Adipocyte (in vitro differentiated cells): ENCODE measurements around the gene FAM184B.

Source experiments
- DNase-seq: peaks from one replicate; pipeline ENCODE4 v3.0.0-alpha.2; 2015; ENCODE audit warnings: low read depth
- H3K27me3 ChIP-seq: replicated peaks from 2 replicates; pipeline ENCODE4 v1.7.0; 2013; ENCODE audit warnings: mild to moderate bottlenecking, low read length, moderate library complexity; ENCODE audit not compliant: control insufficient read depth, insufficient read depth
- H3K36me3 ChIP-seq: 2 replicates; pipeline ENCODE4 v1.7.0; 2013; ENCODE audit warnings: low read length, mild to moderate bottlenecking, moderate library complexity; ENCODE audit not compliant: control insufficient read depth, insufficient read depth, severe bottlenecking
- H3K4me1 ChIP-seq: 2 replicates; pipeline ENCODE4 v1.7.0; 2013; ENCODE audit warnings: mild to moderate bottlenecking, low read length, moderate library complexity; ENCODE audit not compliant: control insufficient read depth, insufficient read depth
- H3K4me3 ChIP-seq: 2 replicates; pipeline ENCODE4 v1.7.0; 2013; ENCODE audit warnings: mild to moderate bottlenecking, low read length, moderate library complexity
- H3K9ac ChIP-seq: 2 replicates; pipeline ENCODE4 v1.7.0; 2013; ENCODE audit warnings: mild to moderate bottlenecking, low read length, moderate library complexity
- H3K9me3 ChIP-seq: 2 replicates; pipeline ENCODE4 v1.7.0; 2013; ENCODE audit warnings: mild to moderate bottlenecking, low read length, moderate library complexity; ENCODE audit not compliant: control insufficient read depth

FAM184B gene

DNA sequence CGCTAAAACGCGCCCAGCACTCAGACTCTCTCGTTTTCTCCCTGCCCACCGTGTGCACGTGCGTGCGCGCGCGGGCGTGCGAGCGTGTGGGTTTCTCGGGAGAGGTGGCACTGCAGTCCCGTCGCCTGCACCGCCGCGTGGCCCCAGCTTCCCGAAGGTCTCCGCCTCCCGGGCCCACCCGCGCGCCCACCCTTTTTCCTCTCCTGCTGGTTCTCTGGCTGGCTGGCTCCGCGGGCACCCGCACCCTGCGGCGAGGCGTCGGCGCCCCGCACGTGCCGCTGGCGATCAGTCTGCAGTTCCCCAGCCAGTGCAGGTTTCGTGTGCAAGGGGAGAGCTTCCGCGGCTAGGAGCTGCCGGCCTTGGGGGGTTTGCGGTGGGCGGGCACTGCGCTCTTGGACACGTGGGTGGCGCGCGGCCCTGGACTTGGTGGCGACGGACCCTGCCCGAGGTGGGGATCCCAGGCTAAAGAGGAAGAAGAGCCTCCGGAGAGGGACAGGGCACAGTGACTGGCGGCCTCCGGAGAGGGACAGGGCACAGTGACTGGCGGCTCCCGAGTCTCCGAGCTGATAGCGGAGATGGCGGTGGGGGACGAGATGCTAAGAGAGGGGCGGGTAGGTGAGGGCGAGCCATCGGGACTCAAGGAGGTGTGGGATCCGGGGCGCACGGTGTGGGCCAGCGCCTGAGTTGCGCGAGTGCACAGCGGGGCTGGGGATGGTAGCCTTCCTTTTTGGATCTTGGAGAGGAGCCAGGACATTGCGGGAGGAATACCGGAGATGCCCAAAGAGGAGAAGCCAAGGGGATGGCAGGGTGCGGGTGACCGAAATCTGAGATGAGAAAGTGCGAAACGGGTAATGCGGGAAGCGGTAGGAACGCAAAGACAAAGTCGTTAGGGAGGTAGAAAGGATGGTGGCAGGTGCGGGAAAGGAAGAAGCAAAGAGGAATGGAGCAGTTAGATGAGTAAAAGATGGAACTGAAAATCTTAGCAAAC is at the start of gene FAM184B:
Gene FAM184B, minus strand, starts transcription at position 322 of the 988 bp plus-strand sequence. CDS start 322 bp downstream, outside the sequence.
- Histone ChIP-seq H3K36me3 (no peaks in the 10 kb centered on the region), H3K4me3 (peak within 1 kb of the TSS; percentile 80), H3K4me1 (peaks cover 8% of the 10 kb centered on the region), H3K9ac (no peak within 1 kb of the TSS), H3K27me3 (peaks cover 20% of the 10 kb centered on the region), H3K9me3 (no peaks in the 10 kb centered on the region)
- peak; percentile 28 for DNase-seq

DNA sequence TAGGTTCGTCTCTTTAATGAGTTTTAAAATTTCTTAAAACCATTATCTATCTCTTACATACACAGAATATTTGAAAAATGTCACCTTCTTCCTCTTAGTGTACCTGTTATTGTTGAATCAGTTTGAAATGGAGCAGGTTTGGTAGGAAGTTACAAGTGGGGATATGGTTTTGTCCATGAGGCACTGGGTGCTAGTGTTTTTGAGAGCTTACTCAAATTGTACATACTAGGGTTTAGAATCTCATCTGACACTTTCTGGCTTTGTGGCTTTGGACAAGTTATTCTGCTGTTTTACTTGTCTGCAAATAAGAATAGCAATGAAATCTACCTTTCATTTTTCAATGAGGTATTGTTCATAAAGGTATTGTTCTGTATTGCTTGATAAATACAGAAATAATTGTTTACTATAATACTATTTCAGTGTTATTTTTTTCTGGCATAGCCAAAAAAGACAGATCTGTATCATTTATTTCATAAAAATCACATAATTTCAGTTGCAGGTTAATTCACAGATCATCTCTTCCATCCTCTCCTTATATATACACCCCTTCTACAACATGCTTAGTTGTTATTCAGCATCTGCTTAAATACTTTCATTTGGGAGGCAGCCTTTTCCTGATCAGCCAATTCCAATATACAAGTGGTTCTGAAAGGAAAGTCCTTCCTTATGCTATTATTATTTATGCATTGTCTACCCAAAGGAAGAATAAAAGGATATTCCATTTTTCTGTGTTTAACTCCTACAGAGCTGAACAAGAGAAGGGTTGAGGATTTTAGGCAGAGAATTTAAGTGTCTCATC is 42.6 kb upstream of the FAM184B start:
- Histone ChIP-seq H3K4me1 (no peaks in the 10 kb centered on the region), H3K9ac (no peak overlapping the region), H3K36me3 (no peaks in the 10 kb centered on the region), H3K4me3 (no peak overlapping the region), H3K9me3 (no peaks in the 10 kb centered on the region), H3K27me3 (no peaks in the 10 kb centered on the region)
- no peak for DNase-seq

DNA sequence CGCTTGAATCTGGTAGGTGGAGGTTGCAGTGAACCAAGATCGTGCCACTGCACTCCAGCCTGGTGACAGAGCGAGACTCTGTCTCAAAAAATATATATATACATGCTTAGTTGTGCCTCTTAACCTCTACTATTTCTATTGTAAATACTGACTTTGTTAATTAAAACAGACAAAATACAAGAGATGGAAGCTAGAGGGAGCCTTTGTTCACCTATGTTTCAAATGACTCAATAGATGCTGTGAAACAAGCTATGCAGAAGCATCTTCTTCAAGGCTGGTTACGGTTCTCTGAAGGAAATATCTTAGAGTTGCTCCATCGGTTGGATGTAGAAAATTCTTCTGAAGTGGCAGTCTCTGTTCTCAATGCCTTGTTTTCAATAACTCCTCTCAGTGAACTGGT is 35.6 kb upstream of the FAM184B start:
- peak; percentile 88 for DNase-seq
- no peaks in the 10 kb centered on the region for H3K9me3 ChIP-seq
- H3K9ac ChIP-seq = no peak overlapping the region
- H3K36me3 ChIP-seq = no peaks in the 10 kb centered on the region
- H3K27me3 ChIP-seq = no peaks in the 10 kb centered on the region
- H3K4me1 ChIP-seq = peaks cover 10% of the 10 kb centered on the region
- H3K4me3 ChIP-seq = no peak overlapping the region

DNA sequence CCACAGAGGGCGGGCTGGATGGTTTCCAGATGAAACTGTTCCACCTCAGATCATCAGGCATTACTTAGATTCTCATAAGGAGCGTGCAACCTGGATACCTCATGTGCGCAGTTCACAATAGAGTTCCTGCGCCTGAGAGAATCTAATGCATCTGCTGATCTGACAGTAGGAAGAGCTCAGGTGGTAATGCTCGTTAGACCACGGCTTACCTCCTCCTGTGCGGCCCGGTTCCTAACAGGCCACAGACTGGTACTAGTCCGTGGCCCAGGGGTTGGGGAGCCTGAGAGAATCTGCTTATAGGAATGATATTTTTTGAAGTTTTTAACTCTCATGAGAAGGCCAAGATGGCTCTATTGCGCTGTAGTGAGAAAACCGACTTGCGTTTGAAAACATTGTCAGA is 34.7 kb upstream of the FAM184B start:
- no peak overlapping the region for H3K9ac ChIP-seq

GRCh38 chr4:17814140-17814539 is 32.7 kb upstream of the FAM184B start:
- Histone ChIP-seq H3K27me3 (no peaks in the 10 kb centered on the region), H3K36me3 (no peaks in the 10 kb centered on the region), H3K9me3 (no peaks in the 10 kb centered on the region), H3K4me1 (peaks cover 17% of the 10 kb centered on the region), H3K4me3 (no peak overlapping the region), H3K9ac (peak overlapping the region; percentile 49)
- DNase-seq = no peak

More for the DNA sequence above, 34.7 kb upstream of the FAM184B start:
- H3K36me3 ChIP-seq = no peaks in the 10 kb centered on the region
- no peak overlapping the region for H3K4me3 ChIP-seq
- H3K4me1 ChIP-seq = peaks cover 10% of the 10 kb centered on the region
- H3K27me3 ChIP-seq = no peaks in the 10 kb centered on the region
- no peak for DNase-seq
- no peaks in the 10 kb centered on the region for H3K9me3 ChIP-seq

DNA sequence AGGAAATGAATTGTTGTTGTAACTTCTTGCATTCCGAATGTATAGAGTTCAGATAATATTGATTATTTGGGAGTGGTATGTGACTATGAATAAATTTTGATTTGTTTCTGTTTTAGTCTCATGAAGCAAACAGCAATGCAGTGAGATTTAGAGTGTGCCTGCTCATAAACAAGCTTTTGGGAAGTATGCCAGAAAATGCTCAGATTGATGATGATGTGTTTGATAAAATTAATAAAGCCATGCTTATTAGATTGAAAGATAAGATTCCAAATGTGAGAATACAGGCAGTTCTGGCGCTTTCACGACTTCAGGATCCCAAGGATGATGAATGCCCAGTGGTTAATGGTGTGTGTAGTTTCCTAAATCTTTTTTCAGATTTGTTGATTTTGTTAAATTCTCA is 31.4 kb upstream of the FAM184B start:
- DNase-seq = peak; percentile 36
- H3K9ac ChIP-seq = peak overlapping the region; percentile 7
- no peaks in the 10 kb centered on the region for H3K27me3 ChIP-seq
- H3K4me1 ChIP-seq = peaks cover 28% of the 10 kb centered on the region
- no peak overlapping the region for H3K4me3 ChIP-seq
- no peaks in the 10 kb centered on the region for H3K9me3 ChIP-seq
- H3K36me3 ChIP-seq = no peaks in the 10 kb centered on the region

- DNase-seq = no peak
- H3K4me3 ChIP-seq = peak overlapping the region; percentile 100
These were observed 30.7 kb upstream of the FAM184B start for GRCh38 chr4:17812125-17812524.

DNA sequence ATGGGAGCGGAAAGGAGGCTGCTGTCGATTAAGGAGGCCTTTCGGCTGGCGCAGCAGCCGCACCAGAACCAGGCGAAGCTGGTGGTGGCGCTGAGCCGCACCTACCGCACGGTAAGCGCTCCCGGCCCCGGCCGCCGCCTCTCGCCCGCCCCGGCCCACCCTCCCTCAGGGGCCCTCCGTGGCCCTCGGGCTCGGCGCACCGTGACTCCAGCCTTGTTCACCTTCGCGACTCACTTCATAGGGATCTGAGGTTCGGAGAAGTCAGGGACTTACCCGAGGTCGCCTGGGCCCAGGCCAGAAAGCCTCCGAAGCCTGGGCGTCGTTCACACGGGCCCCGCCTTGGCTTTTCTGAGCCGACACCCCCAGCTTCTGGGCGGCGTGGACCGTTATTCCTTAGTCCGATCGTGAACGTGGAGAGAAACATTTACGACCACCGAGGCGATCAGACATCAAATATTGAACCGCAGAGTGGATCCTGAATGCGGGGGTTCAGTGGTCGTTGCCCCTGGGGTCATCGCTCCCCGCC is 29.7 kb upstream of the FAM184B start:
- Histone ChIP-seq H3K9me3 (no peaks in the 10 kb centered on the region), H3K27me3 (no peaks in the 10 kb centered on the region), H3K4me3 (peak overlapping the region; percentile 100), H3K36me3 (no peaks in the 10 kb centered on the region), H3K4me1 (peaks cover 45% of the 10 kb centered on the region), H3K9ac (peak overlapping the region; percentile 77)
- DNase-seq = peak; percentile 58

More at GRCh38 chr4:17812125-17812524, 30.7 kb upstream of the FAM184B start:
- H3K9ac ChIP-seq = peak overlapping the region; percentile 77
- H3K36me3 ChIP-seq = no peaks in the 10 kb centered on the region
- H3K4me1 ChIP-seq = peaks cover 35% of the 10 kb centered on the region
- no peaks in the 10 kb centered on the region for H3K27me3 ChIP-seq
- H3K9me3 ChIP-seq = no peaks in the 10 kb centered on the region

- H3K9ac ChIP-seq = peak within 1 kb of the TSS; percentile 95
- H3K4me1 ChIP-seq = peaks cover 46% of the 10 kb centered on the region
- H3K27me3 ChIP-seq = no peaks in the 10 kb centered on the region
- H3K9me3 ChIP-seq = no peaks in the 10 kb centered on the region
- H3K4me3 ChIP-seq = peak within 1 kb of the TSS; percentile 100
- no peaks in the 10 kb centered on the region for H3K36me3 ChIP-seq
- DNase-seq = peak; percentile 100
These were observed 29.0 kb upstream of the FAM184B start, which contains the start of the genes DCAF16 and NCAPG for GRCh38 chr4:17810260-17811077. Gene DCAF16 (minus strand): TSS chr4:17810757. CDS start chr4:17804141, 6,616 bp downstream. Gene NCAPG (plus strand): TSS chr4:17810979. CDS start chr4:17811078, 99 bp downstream.

DNA sequence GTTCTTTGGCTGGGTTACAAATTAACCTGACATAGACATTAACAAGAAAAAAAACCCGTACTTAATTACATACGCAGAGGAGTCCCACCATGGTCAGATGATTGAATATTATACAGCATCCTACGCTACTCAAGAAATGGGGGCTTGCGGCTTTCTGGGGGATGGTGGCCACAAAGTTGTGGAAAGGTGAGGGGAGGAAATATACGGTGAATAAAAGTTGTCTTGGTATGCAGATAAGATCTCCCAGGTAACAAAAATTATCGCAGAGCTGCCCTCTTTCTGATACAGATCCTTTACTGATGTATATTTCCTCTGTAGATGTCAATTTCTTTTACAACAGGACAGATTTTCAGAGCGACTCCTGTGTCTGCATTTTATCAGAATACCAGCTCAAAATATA is 28.2 kb upstream of the FAM184B start:
- peaks cover 2% of the 10 kb centered on the region for H3K36me3 ChIP-seq
- no peaks in the 10 kb centered on the region for H3K27me3 ChIP-seq
- peak overlapping the region; percentile 95 for H3K9ac ChIP-seq
- H3K4me3 ChIP-seq = peak overlapping the region; percentile 100
- no peaks in the 10 kb centered on the region for H3K9me3 ChIP-seq
- no peak for DNase-seq
- H3K4me1 ChIP-seq = peaks cover 46% of the 10 kb centered on the region
